HG03196 (cell line): ENCODE measurements around the gene CARHSP1.
"Not testable (repeated sequence)": the region's sequence is repeated elsewhere in the genome, so short reads cannot be mapped to it uniquely, and the experiment has no call there.

Experiments
- ATAC-seq: cut with Tn5 transposase; IDR thresholded peaks from one replicate; pipeline ENCODE4 v1.9.1; 2021; ENCODE audit not compliant: unreplicated experiment

The CARHSP1 gene

DNA sequence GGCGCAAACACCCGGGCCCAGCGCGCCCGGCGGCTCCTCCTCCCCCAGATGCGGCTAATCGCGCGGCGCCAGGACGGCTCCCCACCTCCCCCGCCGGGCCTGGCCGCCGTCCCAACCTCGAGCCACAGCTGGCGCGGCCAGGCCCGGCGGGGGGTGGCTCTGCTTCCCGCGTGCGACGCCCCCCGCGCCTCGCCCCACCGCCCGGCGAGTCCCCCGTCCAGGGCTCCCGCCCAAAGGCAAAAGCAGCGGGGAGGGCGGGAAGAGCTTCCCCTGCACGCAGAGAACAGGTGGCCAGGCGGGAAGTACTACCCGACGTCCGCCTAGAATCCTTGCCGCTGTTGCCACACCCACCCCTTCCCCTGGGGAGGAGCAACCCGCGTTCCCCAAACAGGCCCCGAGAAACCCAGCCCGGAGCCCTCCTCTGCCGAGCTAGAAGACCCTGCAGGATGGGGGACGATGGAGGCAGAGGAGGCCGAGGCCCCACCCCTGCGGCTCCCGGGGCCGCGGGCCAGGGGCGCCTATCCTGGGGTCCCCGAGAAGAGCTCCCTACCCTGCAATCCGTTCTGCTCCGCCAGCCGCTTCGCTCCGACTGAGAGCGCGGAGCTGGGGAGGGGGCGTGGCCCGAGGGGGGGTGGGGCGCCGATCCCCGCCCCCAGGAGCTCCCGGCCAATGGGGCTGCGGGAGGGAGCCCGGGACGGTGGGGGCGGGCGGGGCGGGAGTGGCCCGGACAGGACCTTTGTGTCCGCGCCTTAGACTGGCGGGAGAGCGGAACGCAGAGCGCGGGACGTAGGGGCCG, at the start of gene CARHSP1:
Gene CARHSP1 (minus strand): TSS at position 591 of the 796 bp plus-strand sequence. CDS start 9,678 bp downstream, outside the sequence.
- peak; percentile 70 for ATAC-seq

DNA sequence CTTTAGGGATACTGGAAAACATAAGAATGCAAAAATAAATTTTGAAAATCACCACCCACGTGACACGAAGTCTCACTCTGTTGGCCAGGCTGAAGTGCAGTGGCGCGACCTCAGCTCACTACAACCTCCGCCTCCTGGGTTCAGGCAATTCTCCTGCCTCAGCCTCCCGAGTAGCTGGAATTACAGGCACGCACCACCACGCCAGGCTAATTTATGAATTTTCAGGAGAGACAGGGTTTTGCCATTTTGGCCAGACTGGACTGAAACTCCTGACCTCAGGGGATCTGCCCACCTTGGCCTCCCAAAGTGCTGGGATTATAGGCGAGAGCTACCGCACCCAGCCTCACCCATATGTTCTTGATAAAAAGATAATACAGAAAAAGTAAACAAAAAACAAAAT, 48.5 kb upstream of the CARHSP1 start:
- not testable (repeated sequence) for ATAC-seq

DNA sequence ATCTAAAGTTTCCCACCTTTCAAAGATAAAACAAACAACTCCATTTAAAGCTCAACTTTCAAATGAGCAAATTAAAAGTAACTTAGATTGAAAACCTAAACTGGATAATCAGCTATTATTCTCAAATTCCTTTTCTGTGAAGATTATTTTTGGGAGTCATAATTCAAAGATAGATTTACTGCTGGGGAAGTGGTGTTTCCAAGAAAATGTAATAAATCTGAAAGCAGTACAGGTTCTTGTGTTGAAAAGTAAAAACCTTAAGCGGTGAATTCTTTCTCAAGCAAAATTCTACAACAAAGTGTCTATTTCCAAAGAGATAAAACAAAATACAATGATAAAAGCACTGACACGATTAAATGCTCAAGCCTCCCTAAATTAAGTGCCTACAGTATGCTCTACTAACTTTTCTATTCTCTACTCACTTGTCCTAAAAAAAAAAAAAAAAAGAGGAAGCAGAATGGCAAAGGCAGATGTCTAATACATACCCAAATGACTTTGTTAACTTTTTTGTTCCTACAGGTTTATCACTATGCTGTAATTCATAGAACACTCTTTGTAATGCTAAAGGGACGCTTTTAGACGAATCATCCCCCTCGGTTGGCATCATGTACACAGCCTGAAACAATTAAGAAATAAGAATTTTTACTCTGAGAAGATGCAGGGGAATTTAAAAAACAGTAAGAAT, 47.9 kb upstream of the CARHSP1 start:
- ATAC-seq = no peak

DNA sequence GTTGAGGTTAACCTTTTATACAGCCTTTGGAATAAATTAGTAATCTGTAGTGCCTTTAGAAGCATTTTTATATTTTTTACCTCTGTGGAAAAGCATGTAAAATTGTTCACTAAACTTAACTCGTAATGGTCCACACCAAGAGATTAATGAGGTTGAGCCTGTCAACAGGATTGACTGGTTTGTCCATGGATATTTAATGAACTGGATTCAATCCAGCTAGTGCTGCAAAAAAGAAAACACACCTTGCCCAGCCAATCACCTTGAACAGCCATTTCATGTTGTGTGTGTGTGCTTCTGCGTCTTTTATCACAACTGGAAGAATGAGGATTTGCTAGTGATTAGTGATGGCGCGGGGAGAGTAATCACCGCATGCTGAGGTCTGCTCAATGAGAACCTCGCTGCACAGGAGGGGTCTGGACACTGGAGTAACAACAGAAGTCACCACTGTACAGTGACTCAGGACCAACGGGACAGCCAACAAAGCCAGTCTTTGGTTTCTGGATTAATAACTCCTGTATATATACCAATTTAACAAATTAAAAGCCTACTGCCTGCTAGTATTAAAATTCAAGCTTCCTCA, 47.0 kb upstream of the CARHSP1 start:
- ATAC-seq = no peak

DNA sequence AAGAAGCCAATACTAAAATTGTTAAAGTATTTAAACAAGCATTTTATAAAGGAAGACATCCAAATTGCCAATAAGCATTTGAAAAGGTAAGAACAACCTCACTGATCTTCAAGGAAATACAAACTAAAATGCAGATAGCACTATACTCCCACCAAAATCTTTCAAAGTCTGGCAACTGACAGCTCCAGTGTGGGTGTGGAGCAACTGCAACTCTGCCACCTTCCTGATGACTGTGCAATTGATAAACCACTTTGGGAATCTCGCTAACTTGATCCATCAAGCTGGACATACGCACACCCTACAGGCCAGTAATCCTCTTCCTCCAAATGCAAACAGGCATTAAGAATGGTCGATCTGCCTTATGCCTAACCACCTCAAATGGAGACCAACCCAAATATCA, 45.3 kb upstream of the CARHSP1 start:
- no peak for ATAC-seq

DNA sequence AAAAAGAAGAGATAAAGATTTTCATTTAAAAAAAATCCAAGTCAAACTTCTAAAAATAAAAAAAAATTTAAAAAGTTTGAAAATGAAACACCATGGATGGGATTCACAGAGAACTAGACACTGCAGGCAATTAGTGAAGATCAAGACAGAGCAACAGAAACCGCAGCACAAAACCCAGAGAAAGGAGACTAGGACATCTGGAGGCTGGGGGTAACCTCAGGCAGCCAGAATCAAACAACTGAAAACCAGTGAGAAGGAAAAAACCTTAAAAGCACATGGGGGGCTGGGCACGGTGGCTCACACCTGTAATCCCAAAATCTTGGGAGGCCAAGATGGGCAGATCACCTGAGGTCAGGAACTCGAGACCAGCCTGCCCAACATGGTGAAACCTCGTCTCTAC, 44.0 kb upstream of the CARHSP1 start:
- ATAC-seq = no peak

DNA sequence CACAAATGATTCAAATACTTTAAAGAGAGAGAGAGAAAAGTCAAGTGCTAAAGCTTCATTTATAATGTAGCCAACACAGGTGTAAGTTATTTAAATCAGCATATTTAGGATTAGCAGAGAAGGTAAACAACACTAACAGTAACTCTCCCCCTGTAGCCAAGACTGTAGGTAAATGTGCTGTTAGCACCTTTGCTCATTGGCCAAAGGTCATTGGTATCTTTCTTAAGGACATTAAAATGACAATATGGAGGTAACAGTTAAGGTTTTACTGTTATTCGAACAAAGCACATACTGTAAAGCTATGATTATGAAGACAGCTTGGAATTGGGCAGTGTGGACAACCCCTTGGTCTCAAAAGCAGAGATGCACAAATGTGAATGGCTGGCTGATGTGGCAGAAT, 42.0 kb upstream of the CARHSP1 start:
- ATAC-seq = no peak

DNA sequence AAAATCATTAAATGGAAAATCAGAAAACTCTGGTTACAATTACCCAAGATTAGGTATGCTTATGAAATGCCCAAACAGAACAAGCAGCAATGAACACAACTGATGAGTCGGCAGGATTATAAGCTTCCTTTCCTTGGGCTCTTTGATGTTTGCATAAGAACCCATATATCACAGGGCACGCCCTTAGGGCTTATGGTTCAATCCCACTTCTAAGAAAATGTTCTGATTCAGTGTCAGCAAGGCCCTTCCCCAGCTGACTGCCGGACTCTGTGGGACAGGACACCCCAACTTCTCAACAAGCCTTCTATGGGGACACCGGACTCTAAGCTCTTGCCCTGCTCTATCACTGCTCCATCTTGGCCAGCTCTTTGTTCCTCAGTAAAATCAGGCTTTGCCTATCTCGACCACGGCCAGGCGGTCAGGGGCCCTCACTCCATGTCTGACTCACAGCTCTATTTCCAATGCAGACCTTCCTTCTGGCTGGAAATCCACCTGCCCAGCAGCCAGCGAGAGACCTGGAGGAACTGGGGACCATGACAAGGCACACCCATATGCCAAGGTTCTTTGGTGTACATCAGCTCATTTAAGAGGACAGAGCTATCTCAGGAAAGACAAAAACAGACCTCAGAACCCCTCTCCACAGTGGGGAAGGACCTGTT, 40.1 kb upstream of the CARHSP1 start:
- ATAC-seq = no peak

DNA sequence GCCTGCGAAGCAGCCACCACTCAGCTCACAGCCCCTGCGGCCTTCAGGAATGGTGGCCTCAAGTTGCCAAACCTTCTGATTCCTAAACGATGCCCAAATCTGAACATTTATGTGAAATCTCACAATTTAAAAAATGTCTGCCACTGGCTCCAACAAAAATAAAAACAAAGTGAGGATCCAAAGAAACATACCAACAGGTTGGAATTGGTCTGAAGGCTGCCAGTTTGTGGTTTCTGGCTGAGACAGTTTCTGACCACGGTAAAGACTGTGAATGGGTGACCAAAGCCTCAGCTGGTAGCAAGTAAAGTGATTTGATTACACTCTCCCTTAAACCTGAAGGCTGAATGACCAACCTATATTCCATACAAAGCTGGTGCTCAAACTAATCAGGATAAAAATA, 38.3 kb upstream of the CARHSP1 start:
- ATAC-seq = no peak

DNA sequence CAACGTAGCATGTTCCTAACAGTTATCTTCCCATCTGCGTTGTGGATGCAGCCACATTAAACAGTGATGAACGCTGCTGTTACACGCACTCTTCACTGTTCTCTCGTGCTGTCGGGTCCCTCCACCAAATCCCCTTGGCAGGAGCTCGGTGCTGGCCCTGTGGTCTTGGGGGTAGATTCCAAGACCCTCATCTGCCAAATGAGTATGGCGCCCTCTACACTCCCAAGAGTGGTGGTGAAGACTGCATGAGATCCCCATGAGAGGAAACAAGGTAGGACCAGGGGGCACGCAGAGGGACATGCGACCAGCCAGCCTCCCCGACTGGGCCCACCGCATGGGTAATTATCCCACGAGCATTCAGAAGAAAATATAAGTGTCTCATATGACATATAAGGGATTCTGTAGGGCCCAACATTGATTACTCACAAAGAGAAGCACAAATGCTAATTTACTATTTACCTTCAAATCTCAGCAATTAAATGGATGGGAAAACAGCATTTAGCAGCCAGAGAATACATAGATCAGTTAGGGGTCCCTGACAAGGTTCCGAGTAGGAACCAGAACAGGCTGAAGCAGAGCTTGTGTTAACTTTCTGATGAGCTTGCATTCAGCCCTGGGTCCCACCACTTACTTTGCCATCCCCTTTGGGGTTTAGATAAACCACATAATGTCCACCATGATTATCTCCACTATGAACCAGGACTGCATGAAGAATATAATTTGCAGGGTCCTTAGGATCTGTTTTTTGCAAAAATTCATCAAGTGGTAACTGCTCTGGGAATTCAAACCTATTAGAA, 37.2 kb upstream of the CARHSP1 start:
- ATAC-seq = no peak

DNA sequence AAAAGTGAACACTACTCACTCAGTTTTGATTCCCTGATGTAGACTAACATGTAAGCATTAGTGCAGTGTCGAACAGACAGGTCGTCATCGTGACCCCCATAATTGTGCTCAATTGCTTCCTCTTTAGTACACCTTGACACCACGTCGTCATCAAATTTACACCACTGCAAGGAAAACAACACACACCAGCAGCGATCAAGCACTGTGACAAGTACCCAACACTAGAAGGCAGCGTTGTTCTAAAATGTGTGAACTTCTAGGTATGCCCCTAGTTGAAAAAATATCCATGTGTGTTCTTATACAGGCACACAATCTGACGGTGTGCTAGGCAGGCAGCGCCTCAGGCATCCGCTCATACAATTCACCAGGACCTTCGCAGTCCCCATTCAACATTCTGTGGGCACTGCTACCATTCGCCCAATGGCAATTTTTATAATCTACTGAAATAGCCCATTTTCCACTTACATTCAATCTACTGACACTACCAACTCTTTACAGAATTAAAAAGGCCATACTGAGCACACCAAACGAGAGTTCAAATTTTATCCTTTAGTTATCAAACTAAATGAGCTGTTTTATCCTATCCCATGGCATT, 36.5 kb upstream of the CARHSP1 start:
- ATAC-seq = no peak

DNA sequence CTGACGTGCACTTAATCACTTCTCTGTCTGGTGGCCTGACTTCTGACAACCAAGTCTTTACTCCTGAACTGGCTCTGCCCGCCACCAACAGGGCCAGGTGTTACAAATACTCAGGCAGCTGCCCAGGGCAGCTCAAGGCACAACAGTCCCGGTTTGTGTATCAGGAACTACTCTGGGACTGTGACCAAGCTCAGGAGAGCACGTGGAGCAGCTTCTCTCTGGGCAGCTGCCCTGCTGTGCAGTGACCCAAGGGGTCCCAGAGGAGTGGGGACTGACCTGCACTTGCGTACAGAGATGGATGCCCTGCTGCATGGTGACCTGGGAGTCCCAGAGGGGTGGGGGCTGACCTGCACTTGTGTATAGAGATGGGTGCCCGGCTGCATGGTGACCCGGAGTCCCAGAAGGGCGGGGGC, 35.2 kb upstream of the CARHSP1 start:
- ATAC-seq = no peak

DNA sequence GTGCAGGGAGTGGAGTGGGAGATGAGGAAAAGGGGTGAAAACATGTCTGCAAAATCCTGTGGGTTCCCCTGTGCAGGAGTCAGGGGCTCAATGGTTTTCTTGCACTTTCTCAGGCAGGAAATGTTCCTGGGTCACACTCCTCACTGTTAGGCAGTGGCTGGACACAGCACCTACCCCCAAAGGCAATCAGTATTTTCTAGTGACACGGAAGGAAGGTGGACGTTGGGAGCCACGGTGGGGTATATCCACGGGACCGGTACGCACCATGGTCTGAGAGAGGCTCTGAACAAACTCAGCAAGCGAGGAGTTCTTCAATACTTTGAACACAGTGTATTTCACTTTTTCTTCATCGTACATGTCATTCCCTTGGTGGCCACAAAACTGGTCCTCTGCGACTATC, 34.2 kb upstream of the CARHSP1 start:
- no peak for ATAC-seq

DNA sequence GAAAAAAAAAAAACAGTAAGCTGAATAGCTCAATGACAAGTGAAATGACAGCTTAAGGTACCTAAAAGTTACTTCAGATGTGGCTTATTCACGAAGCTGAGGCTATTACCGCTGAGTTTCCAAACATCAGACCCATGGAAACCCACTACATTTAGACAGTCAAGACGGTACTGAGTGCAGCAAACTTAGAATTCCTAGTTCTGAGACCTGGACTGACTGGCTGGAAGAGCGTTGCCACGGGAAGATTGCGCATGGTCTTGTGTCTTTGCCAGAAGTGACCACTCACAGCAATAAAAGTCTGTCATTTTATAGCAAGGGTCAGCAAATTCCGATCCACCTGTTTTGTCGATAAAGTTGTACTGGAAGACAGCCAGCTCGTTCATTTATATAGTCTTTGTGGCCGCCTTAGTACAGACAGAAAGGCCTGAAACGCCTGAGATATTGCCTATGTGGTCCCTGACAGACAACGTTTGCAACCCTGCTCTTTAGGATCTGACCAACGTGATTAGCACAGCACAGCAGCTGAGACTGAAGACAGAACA, 32.6 kb upstream of the CARHSP1 start:
- no peak for ATAC-seq

DNA sequence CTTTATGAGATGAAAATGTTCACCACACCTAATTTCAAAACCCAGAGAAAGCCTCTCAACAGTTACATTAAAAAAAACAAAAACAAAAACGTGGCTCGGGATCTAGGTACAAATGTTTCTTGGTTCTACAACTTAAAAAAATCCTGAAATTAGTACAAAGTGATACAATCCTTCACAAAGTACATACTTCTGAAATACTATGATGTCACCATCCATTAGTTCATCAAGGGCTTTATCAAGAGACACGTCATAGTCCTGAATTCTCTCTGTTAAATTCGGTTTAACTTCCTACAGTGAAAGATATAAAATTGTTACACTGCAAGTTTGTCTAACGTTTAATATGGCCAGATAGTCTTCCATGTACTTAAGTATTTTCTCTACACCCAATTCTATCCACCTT, 31.5 kb upstream of the CARHSP1 start:
- ATAC-seq = no peak

DNA sequence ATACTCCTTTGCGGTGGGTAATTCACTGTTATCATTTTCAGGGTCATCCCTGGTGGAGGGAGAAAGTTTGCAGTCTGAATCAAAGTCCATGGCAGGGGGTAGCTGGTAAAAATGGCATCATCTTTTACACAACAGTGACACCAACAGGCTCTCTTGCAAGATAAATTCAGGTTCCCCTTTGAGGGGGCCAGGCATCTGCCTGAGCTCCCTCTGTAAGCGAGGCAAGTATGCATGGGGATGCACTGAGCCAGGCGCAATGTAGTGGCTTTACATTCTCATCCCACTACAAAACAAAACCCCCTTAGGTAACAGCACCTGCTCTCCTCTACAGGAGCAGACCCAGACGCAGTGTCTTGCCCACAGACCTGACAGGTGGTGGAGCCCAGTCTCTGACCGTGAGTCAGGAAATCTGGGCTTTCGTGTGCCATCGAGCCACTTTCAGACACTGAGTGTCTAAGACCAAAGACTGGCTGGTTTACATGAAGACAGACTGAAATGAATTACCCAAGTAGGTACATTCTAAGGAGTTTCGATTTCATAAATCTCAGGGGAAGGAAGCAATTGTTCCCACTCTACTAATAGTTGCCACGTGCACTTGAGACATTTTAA, 31.0 kb upstream of the CARHSP1 start:
- ATAC-seq = no peak

DNA sequence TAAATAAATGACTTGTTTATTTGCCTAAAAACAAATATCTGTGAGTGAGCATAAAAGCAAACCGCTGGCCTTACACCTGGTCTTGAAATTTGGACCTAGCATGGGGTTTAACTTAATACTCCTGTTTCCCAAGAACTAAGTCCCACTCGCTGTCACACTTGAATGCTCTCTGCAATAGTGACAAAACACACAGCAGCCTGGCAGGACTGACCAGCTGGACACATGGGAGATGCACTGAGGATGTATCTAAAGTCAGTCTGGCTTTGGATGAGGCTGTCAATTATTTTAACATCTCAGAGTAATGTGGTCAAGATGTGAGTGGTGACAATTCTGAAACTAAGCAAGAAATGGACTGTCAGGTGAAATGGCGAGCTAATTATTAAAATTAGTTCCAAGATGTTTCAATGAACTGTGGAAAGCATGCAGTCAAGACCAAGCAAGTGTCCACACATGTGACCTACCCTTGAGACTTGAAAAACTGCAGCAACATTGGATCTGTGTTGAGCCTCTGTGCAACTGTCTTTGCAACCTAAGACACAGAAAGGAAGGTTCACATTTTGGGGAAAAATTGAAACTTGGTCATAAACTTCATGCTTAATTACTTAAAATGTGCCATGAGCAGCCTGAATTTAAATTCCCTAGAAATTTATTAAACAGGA, 30.0 kb upstream of the CARHSP1 start:
- ATAC-seq = no peak

DNA sequence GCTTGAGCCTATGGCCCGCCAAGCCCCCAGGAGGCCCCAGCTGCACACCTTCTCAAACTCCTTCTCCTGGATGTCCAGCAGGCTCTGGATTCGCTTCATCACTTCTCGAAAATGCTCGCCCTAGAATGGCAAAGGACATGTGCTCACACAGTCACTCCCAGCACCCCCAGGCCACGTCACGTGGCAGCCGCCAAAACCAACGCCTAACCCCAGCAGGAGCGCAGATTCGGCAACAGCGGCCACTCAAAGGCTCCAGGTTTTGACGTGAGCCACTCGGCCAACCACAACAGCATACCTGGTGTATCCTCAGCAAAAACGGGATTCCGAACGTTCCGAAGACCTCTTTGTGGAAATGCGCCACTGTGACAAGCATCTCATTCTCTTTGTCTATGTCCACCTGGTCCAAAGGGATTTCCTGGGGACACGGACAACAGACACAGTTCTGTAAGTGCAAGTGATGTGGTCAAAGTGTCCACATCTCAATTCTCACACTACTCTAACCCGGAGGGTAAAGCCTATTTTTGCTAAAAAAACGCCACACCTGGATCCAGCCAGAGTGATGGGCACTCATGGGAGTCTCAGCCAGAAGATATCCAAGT, 26.0 kb upstream of the CARHSP1 start:
- ATAC-seq = no peak
